GM19238 (cell line): ENCODE measurements around the gene DLG5.

Source experiments
- DNase-seq: peaks from one replicate; pipeline ENCODE4 v3.0.0; 2011; ENCODE audit warnings: low spot score; ENCODE audit not compliant: insufficient read length

The DLG5 gene

GRCh38 chr10:77845451-77845850 lies 81.1 kb downstream of the DLG5 start:
- no peak for DNase-seq

GRCh38 chr10:77844713-77845445 lies 81.7 kb downstream of the DLG5 start:
- no peak for DNase-seq

- no peak for DNase-seq
Observed at GRCh38 chr10:77844177-77844576, 82.4 kb downstream of the DLG5 start.

- no peak for DNase-seq
Observed at GRCh38 chr10:77843264-77843663, 83.3 kb downstream of the DLG5 start.

GRCh38 chr10:77842652-77843212 lies 83.8 kb downstream of the DLG5 start:
- no peak for DNase-seq

- DNase-seq = no peak
Observed at GRCh38 chr10:77841711-77842375, 84.7 kb downstream of the DLG5 start.

- DNase-seq = no peak
Observed at GRCh38 chr10:77840636-77841035, 85.9 kb downstream of the DLG5 start.

- no peak for DNase-seq
Observed at GRCh38 chr10:77837925-77838595, 88.5 kb downstream of the DLG5 start.

GRCh38 chr10:77837248-77837924 lies 89.2 kb downstream of the DLG5 start:
- peak; percentile 21 for DNase-seq

- DNase-seq = no peak
Observed at GRCh38 chr10:77836299-77836820, 90.2 kb downstream of the DLG5 start.

GRCh38 chr10:77835669-77836086 lies 90.9 kb downstream of the DLG5 start:
- DNase-seq = no peak

GRCh38 chr10:77834943-77835668 lies 91.4 kb downstream of the DLG5 start:
- DNase-seq = no peak

- no peak for DNase-seq
Observed at GRCh38 chr10:77834540-77834939, 92.0 kb downstream of the DLG5 start.

- no peak for DNase-seq
Observed at GRCh38 chr10:77833792-77834191, 92.8 kb downstream of the DLG5 start.

- no peak for DNase-seq
Observed at GRCh38 chr10:77833225-77833624, 93.3 kb downstream of the DLG5 start.

- DNase-seq = no peak
Observed at GRCh38 chr10:77832238-77832637, 94.3 kb downstream of the DLG5 start.

GRCh38 chr10:77829356-77829755 lies 97.2 kb downstream of the DLG5 start:
- DNase-seq = no peak

GRCh38 chr10:77828377-77828776 lies 98.2 kb downstream of the DLG5 start:
- no peak for DNase-seq

GRCh38 chr10:77827366-77827765 lies 99.2 kb downstream of the DLG5 start:
- DNase-seq = no peak

- no peak for DNase-seq
Observed at GRCh38 chr10:77825965-77826364, 100.6 kb downstream of the DLG5 start.

- no peak for DNase-seq
Observed at GRCh38 chr10:77824908-77825307, 101.6 kb downstream of the DLG5 start.
